Keratinocyte (primary cell): Measurements from ENCODE around the gene FRMPD1. TPM values are rescaled to one million over a fixed set of nuclear protein-coding genes. Genes with fewer than 3 reads are reported as not detected.
"Not testable (repeated sequence)": the region's sequence is repeated elsewhere in the genome, so short reads cannot be mapped to it uniquely, and the experiment has no call there.

Experiments
- DNase-seq: peaks from one replicate; pipeline ENCODE4 v3.0.0-alpha.2; 2011; ENCODE audit warnings: low read depth, missing footprints, low spot score
- FAIRE-seq: peaks from 2 replicates; lab custom pipeline; 2011; peaks lifted over from hg19 to GRCh38; lab: Jason Lieb, UNC
- H2AFZ ChIP-seq: 2 replicates; pipeline ENCODE4 v1.6.0; 2012; ENCODE audit warnings: low read length, control low read depth, inconsistent platforms; ENCODE audit not compliant: control insufficient read depth
- H3K27ac ChIP-seq: 2 replicates; pipeline ENCODE4 v1.5.1; 2011; ENCODE audit warnings: low read length; ENCODE audit not compliant: control insufficient read depth, insufficient read depth
- H3K27me3 ChIP-seq: 3 replicates; pipeline ENCODE4 v1.6.0; 2011; ENCODE audit warnings: low read length; ENCODE audit not compliant: control insufficient read depth, insufficient read depth; ENCODE audit errors: extremely low read depth
- H3K36me3 ChIP-seq, 2 experiments: 2 replicates in 1 of 2; 3 replicates in 1 of 2; pipeline ENCODE4 v1.5.1; 2011; ENCODE audit warnings: low read length in 2 of 2, mild to moderate bottlenecking in 1 of 2; ENCODE audit not compliant: control insufficient read depth in 2 of 2, insufficient read depth in 2 of 2; ENCODE audit errors: extremely low read depth in 1 of 2
- H3K4me1 ChIP-seq: 3 replicates; pipeline ENCODE4 v1.5.1; 2011; ENCODE audit warnings: low read length; ENCODE audit not compliant: control insufficient read depth, insufficient read depth; ENCODE audit errors: extremely low read depth
- H3K4me2 ChIP-seq: 3 replicates; pipeline ENCODE4 v1.6.0; 2011; ENCODE audit warnings: low read depth, low read length; ENCODE audit not compliant: control insufficient read depth, insufficient read depth; ENCODE audit errors: extremely low read depth
- H3K4me3 ChIP-seq, 3 experiments: fragments of 200-600 bp in 1 of 3; sonication (generic) in 1 of 3; 2 replicates in 2 of 3; 3 replicates in 1 of 3; pipeline ENCODE4 v1.5.1; 2011 to 2016; ENCODE audit warnings: low read length in 3 of 3, mild to moderate bottlenecking in 3 of 3, control low read depth in 2 of 3, inconsistent platforms in 1 of 3, low read depth in 1 of 3, mixed read lengths in 1 of 3, mixed run types in 1 of 3, moderate library complexity in 1 of 3; ENCODE audit not compliant: control insufficient read depth in 2 of 3, insufficient read depth in 2 of 3; ENCODE audit errors: extremely low read depth in 1 of 3
- H3K79me2 ChIP-seq: 2 replicates; pipeline ENCODE4 v1.6.0; 2012; ENCODE audit warnings: low read length; ENCODE audit not compliant: control insufficient read depth, insufficient read depth
- H3K9ac ChIP-seq: 3 replicates; pipeline ENCODE4 v1.6.0; 2011; ENCODE audit warnings: low read length; ENCODE audit not compliant: control insufficient read depth, insufficient read depth; ENCODE audit errors: extremely low read depth
- H3K9me1 ChIP-seq: 3 replicates; pipeline ENCODE4 v1.6.0; 2011; ENCODE audit warnings: low read length; ENCODE audit not compliant: control insufficient read depth, insufficient read depth; ENCODE audit errors: extremely low read depth
- H3K9me3 ChIP-seq: 2 replicates; pipeline ENCODE4 v1.5.1; 2012; ENCODE audit warnings: low read depth, low read length; ENCODE audit not compliant: control insufficient read depth
- H4K20me1 ChIP-seq: 3 replicates; pipeline ENCODE4 v1.6.0; 2011; ENCODE audit warnings: low read length; ENCODE audit not compliant: control insufficient read depth, insufficient read depth; ENCODE audit errors: extremely low read depth
- CTCF ChIP-seq, 3 experiments: IDR thresholded peaks in 1 of 3; conservative IDR thresholded peaks in 1 of 3; optimal IDR thresholded peaks in 1 of 3; 2 replicates in 2 of 3; 3 replicates in 1 of 3; pipeline versions ENCODE3 to v1.5.1; 2011; ENCODE audit warnings: low read length in 3 of 3, mild to moderate bottlenecking in 3 of 3, moderate library complexity in 2 of 3, control low read depth in 1 of 3, inconsistent platforms in 1 of 3; ENCODE audit not compliant: insufficient read depth in 2 of 3; ENCODE audit errors: extremely low read depth in 1 of 3
- EZH2 ChIP-seq: IDR thresholded peaks from one replicate; pipeline ENCODE4 v1.6.1; 2012; ENCODE audit warnings: inconsistent platforms, mild to moderate bottlenecking, low read length, moderate library complexity
- dilution Hi-C: fragments of 300-500 bp; cut with MboI; formaldehyde crosslinking; loops from one replicate; pipeline ENCODE4 v1.7.0; 2020; ENCODE audit warnings: low sequenced_read_pairs; ENCODE audit not compliant: extremely low pct_ligation_motif_present
- polyA minus RNA-seq, 3 experiments: library from RNA; depleted of rRNA, polyadenylated mRNA; stranded (reverse); fragments of >200 nt; gene quantifications; 1 replicate in 1 of 3; 2 replicates in 1 of 3; 3 replicates in 1 of 3; pipeline ENCODE4 v1.2.3, GENCODE V29; 2011
- polyA plus RNA-seq, 5 experiments: library from polyadenylated mRNA; depleted of rRNA in 3 of 5; stranded (reverse) in 3 of 5; stranded (forward) in 1 of 5; unstranded in 1 of 5; fragments of >200 nt; gene quantifications; 1 replicate in 1 of 5; 2 replicates in 3 of 5; 3 replicates in 1 of 5; pipeline versions ENCODE4 v1.2.1 to v1.2.3, GENCODE V29; 2011 to 2012; ENCODE audit warnings: missing spikeins in 2 of 5, low read depth in 1 of 5, low replicate concordance in 1 of 5

The FRMPD1 gene
- polyA plus RNA-seq, result 0.01 to 0.06 TPM (median 0.01 TPM) in 3 replicates
- 1.9 TPM for polyA plus RNA-seq (2011; ENCODE audit: low read depth)
- 0.01 TPM in 1 of 2 replicates, not detected in the other for polyA plus RNA-seq (2011; cell fraction: cytosol; rRNA removed)
- polyA plus RNA-seq (2011; cell fraction: nucleus; rRNA removed), result 0.03 and 0.08 TPM in 2 replicates
- polyA plus RNA-seq (2012; ENCODE audit: low replicate concordance), result 0.17 and 2.1 TPM in 2 replicates
- polyA minus RNA-seq, result 0.03 TPM in 1 of 3 replicates, not detected in the others
- polyA minus RNA-seq (2011; cell fraction: cytosol; rRNA and poly(A)+ RNA removed), result not detected
- polyA minus RNA-seq (2011; cell fraction: nucleus; rRNA and poly(A)+ RNA removed), result 0.11 and 0.23 TPM in 2 replicates

- DNase-seq, result no peak
- H3K79me2 ChIP-seq, result no peaks in the 10 kb centered on the region
- no peak for FAIRE-seq
Measured at GRCh38 chr9:37650873-37651768, at the start of gene FRMPD1. FRMPD1 (plus strand) TSS chr9:37650954; CDS start chr9:37692642, 41,688 bp downstream.

GRCh38 chr9:37602061-37602460 is 48.7 kb upstream of the FRMPD1 start:
- dilution Hi-C loops, H3K36me3 ChIP-seq, H3K9me3 ChIP-seq, DNase-seq, H3K9me1 ChIP-seq, H3K27me3 ChIP-seq, H3K79me2 ChIP-seq, H3K9ac ChIP-seq, H3K27ac ChIP-seq, H2AFZ ChIP-seq, H3K4me2 ChIP-seq, FAIRE-seq, H3K4me3 ChIP-seq, H4K20me1 ChIP-seq: not testable (repeated sequence)
- peaks cover 11% of the 10 kb centered on the region for H3K4me1 ChIP-seq

More at GRCh38 chr9:37650873-37651768, at the start of gene FRMPD1:
- Histone ChIP-seq H3K27ac (no peak within 1 kb of the TSS), H2AFZ (peak within 1 kb of the TSS; percentile 69), H4K20me1 (no peaks in the 10 kb centered on the region), H3K36me3 (no peaks in the 10 kb centered on the region), H3K9me1 (no peaks in the 10 kb centered on the region), H3K4me2 (peak within 1 kb of the TSS; percentile 80), H3K9me3 (no peaks in the 10 kb centered on the region), H3K27me3 (peaks cover 64% of the 10 kb centered on the region), H3K9ac (peak within 1 kb of the TSS; percentile 28), H3K4me3 (peak within 1 kb of the TSS; percentile 43 to 69 (median 60)), H3K4me1 (peaks cover 4% of the 10 kb centered on the region)
- TF ChIP-seq CTCF (optimal IDR thresholded peaks at IDR 0.05 in 1 of 3, IDR thresholded peaks at IDR 0.05 in 1 of 3, conservative IDR thresholded peaks at IDR 0.05 in 1 of 3; ENCODE audit: extremely low read depth in 1 of 3, insufficient read depth in 2 of 3, low read length in 3 of 3) (peak in 1 of 3 experiments; percentile 17), EZH2 (peak; percentile 96)
- dilution Hi-C loops, result no loop called here
